HepG2 (cell line): ENCODE measurements around the gene TMEM107. TPM values are rescaled to one million over a fixed set of nuclear protein-coding genes. Genes with fewer than 3 reads are reported as not detected.

Experiments
- ATAC-seq: fragments of 200-7000 bp; cut with Tn5 transposase; 3 replicates; pipeline ENCODE4 v1.9.1; 2020; ENCODE audit warnings: mild to moderate bottlenecking, moderate library complexity
- BruUV-seq: library from RNA; stranded (reverse); fragments of 400-500 nt; replicated peaks from 2 replicates; lab custom pipeline; 2021; lab: Mats Ljungman, UMichigan
- CTCF ChIA-PET: fragments of 300-600 bp; formaldehyde crosslinking; extraction: SDS; loops from one replicate; lab custom pipeline; 2021; ENCODE audit warnings: low total read pairs, inconsistent platforms, low intra/inter-chr PET ratio; lab: Yijun Ruan, JAX
- POLR2A ChIA-PET: fragments of 350-600 bp; sonication (Branson Sonifier 250); formaldehyde crosslinking; loops from one replicate; lab custom pipeline; 2020; ENCODE audit warnings: antibody characterized with exemption, inconsistent platforms; lab: Yijun Ruan, JAX
- DNase-seq: peaks from one replicate; pipeline ENCODE4 v3.0.0-alpha.2; 2015; ENCODE audit warnings: low spot score
- FAIRE-seq: peaks from 3 replicates; lab custom pipeline; 2011; peaks lifted over from hg19 to GRCh38; lab: Jason Lieb, UNC
- H2AFZ ChIP-seq: one replicate; pipeline ENCODE4 v1.6.1; 2011; ENCODE audit warnings: low read length, inconsistent platforms
- H3K27ac ChIP-seq: fragments of 300-600 bp; 3 replicates; pipeline ENCODE4 v1.8.0; 2011; ENCODE audit warnings: mixed run types, mild to moderate bottlenecking, mixed read lengths, low read length, inconsistent platforms; ENCODE audit not compliant: insufficient read depth; ENCODE audit errors: extremely low read length
- H3K27me3 ChIP-seq, 2 experiments: fragments of 200-600 bp in 1 of 2; 2 replicates in 1 of 2; 3 replicates in 1 of 2; pipeline versions ENCODE4 v1.6.0 to v1.8.0; 2011; ENCODE audit warnings: low read length in 2 of 2, mild to moderate bottlenecking in 2 of 2, moderate library complexity in 2 of 2, inconsistent platforms in 1 of 2; ENCODE audit not compliant: insufficient read depth in 2 of 2, control insufficient read depth in 1 of 2
- H3K36me3 ChIP-seq, 2 experiments: fragments of 200-600 bp in 1 of 2; replicated peaks in 1 of 2; 2 replicates in 1 of 2; 3 replicates in 1 of 2; pipeline versions ENCODE4 v1.5.1 to v1.8.0; 2011; ENCODE audit warnings: low read length in 2 of 2, inconsistent platforms in 1 of 2; ENCODE audit not compliant: insufficient read depth in 2 of 2, control insufficient read depth in 1 of 2
- H3K4me1 ChIP-seq: 2 replicates; pipeline ENCODE4 v1.5.1; 2012; ENCODE audit warnings: low read length, inconsistent platforms; ENCODE audit not compliant: insufficient read depth
- H3K4me2 ChIP-seq: 2 replicates; pipeline ENCODE4 v1.6.0; 2011; ENCODE audit warnings: low read depth, low read length, inconsistent platforms
- H3K4me3 ChIP-seq, 3 experiments: fragments of 200-600 bp in 1 of 3; sonication (generic), shearing (Covaris generic) in 1 of 3; replicated peaks in 1 of 3; 2 replicates each; pipeline ENCODE4 v1.5.1; 2011 to 2016; ENCODE audit warnings: low read length in 3 of 3, inconsistent platforms in 2 of 3, low read depth in 2 of 3, mild to moderate bottlenecking in 2 of 3, control low read depth in 1 of 3, mixed read lengths in 1 of 3; ENCODE audit not compliant: insufficient read depth in 1 of 3
- H3K79me2 ChIP-seq: one replicate; pipeline ENCODE4 v1.6.1; 2011; ENCODE audit warnings: low read length, inconsistent platforms; ENCODE audit not compliant: insufficient read depth
- H3K9ac ChIP-seq: 2 replicates; pipeline ENCODE4 v1.6.0; 2011; ENCODE audit warnings: mild to moderate bottlenecking, low read depth, low read length, inconsistent platforms; ENCODE audit not compliant: insufficient read depth
- H3K9me3 ChIP-seq: 2 replicates; pipeline ENCODE4 v1.5.1; 2012; ENCODE audit warnings: mild to moderate bottlenecking, low read length
- H4K20me1 ChIP-seq: 2 replicates; pipeline ENCODE4 v1.6.0; 2011; ENCODE audit warnings: inconsistent platforms, mild to moderate bottlenecking, low read length, moderate library complexity; ENCODE audit not compliant: insufficient read depth
- ARID4A ChIP-seq: sonication (generic); formaldehyde crosslinking; IDR thresholded peaks from 2 replicates; pipeline ENCODE4 v1.5.0; 2020; ENCODE audit warnings: mild to moderate bottlenecking, missing genetic modification reagents, borderline replicate concordance
- DBP ChIP-seq: sonication (generic); formaldehyde crosslinking; IDR thresholded peaks from 2 replicates; pipeline ENCODE4 v1.4.0; 2020; ENCODE audit warnings: missing genetic modification reagents; ENCODE audit errors: not compliant biosample characterization
- FOXA3 ChIP-seq: IDR thresholded peaks from 2 replicates; pipeline ENCODE4 v1.6.1; 2016; ENCODE audit warnings: missing genetic modification reagents, missing compliant biosample characterization
- FOXO4 ChIP-seq: sonication (generic); formaldehyde crosslinking; conservative IDR thresholded peaks from 2 replicates; pipeline ENCODE4 v1.8.1; 2023; ENCODE audit warnings: missing genetic modification reagents
- GZF1 ChIP-seq: sonication (generic); formaldehyde crosslinking; IDR thresholded peaks from 2 replicates; pipeline ENCODE4 v1.5.1; 2020; ENCODE audit warnings: mild to moderate bottlenecking, missing genetic modification reagents
- JUND ChIP-seq: sonication (generic); formaldehyde crosslinking; IDR thresholded peaks from 2 replicates; pipeline ENCODE4 v1.8.0; 2022; ENCODE audit warnings: mild to moderate bottlenecking, missing genetic modification reagents
- KDM5A ChIP-seq: fragments of 200-600 bp; sonication (generic); IDR thresholded peaks from 2 replicates; pipeline ENCODE4 v1.7.0; 2018; ENCODE audit warnings: antibody characterized with exemption, mild to moderate bottlenecking, low read length, borderline replicate concordance
- KLF12 ChIP-seq: sonication (generic); formaldehyde crosslinking; IDR thresholded peaks from 2 replicates; pipeline ENCODE4 v1.4.0; 2020; ENCODE audit warnings: missing genetic modification reagents, borderline replicate concordance
- TEAD3 ChIP-seq: optimal IDR thresholded peaks from 2 replicates; pipeline ENCODE3; 2016; ENCODE audit warnings: borderline replicate concordance
- TOPORS ChIP-seq: sonication (generic); formaldehyde crosslinking; IDR thresholded peaks from 2 replicates; pipeline ENCODE4 v1.8.0; 2023; ENCODE audit warnings: mild to moderate bottlenecking, missing genetic modification reagents
- WGBS: methylation state at CpG from one replicate; pipeline ENCODE4 v1.1.6; 2017; ENCODE audit warnings: low lambda C conversion rate; 5-methylcytosine and 5-hydroxymethylcytosine counted together
- in situ Hi-C: cut with HindIII; loops from 2 replicates; pipeline ENCODE4 v1.10.0; 2017; ENCODE audit warnings: low pct_unique_long_range_greater_than_20kb; ENCODE audit not compliant: extremely low pct_ligation_motif_present
- intact Hi-C: fragments of 100-400 bp; cut with micrococcal nuclease; formaldehyde crosslinking; loops from one replicate; pipeline ENCODE4 v1.10.0; 2022; ENCODE audit not compliant: unreplicated experiment
- polyA plus RNA-seq, 8 experiments: library from polyadenylated mRNA; depleted of rRNA in 3 of 8; stranded (reverse) in 7 of 8; unstranded in 1 of 8; fragments of >200 nt; fragmentation: Illumina TruSeq in 4 of 8; extraction: Trizol in 4 of 8; gene quantifications; 2 replicates each; pipeline versions ENCODE4 v1.2.1 to v1.2.3, GENCODE V29; 2011 to 2016; ENCODE audit warnings: low read depth in 4 of 8, missing spikeins in 1 of 8, mixed read lengths in 1 of 8; ENCODE audit not compliant: insufficient read depth in 1 of 8
- total RNA-seq, 5 experiments: library from RNA; depleted of rRNA; stranded (reverse); fragments of >200 nt; fragmentation: Illumina TruSeq; extraction: Trizol; gene quantifications; 2 replicates each; pipeline ENCODE4 v1.2.3, GENCODE V29; 2016; ENCODE audit warnings: low read depth in 1 of 5
- TF ChIP-seq, protein P1 (sequence below): sonication (generic); formaldehyde crosslinking; IDR thresholded peaks from 2 replicates; pipeline ENCODE4 v1.4.0; 2020; ENCODE audit warnings: low read depth, mild to moderate bottlenecking, missing genetic modification reagents

The TMEM107 gene
- total and polyA plus RNA-seq, 2 of the 13 experiments (the other 11 are each of a cell fraction or from before 2014, with no cell fraction given), result 7.2 to 15.3 TPM

- no peak for TF ChIP-seq FOXO4 (CRISPR knock-in tag)
- no peak for TF ChIP-seq TEAD3
- TF ChIP-seq JUND (CRISPR knock-in tag), result no peak
- TF ChIP-seq KDM5A, result 0 out of 2 replicates have a peak, but pooled peaks have one; percentile 43
- TF ChIP-seq GZF1 (CRISPR knock-in tag), result peak; percentile 100
Measured at GRCh38 chr17:8173871-8174322, 2.3 kb downstream of the TMEM107 start (continued).

GRCh38 chr17:8173056-8173870 is 2.9 kb downstream of the TMEM107 start:
- peak overlapping the region; percentile 97 for H3K27ac ChIP-seq
- H3K9me3 ChIP-seq, result no peaks in the 10 kb centered on the region
- no peaks in the 10 kb centered on the region; a peak in 1 of 5 replicates for H3K27me3 ChIP-seq
- DNase-seq (peak; percentile 98), FAIRE-seq (peak; percentile 64), ATAC-seq (peak; percentile 70)
- peak overlapping the region; percentile 60 to 78 (median 73) for H3K4me3 ChIP-seq
- 1% methylated on average over 21 of the region's 23 CpGs for WGBS
- H2AFZ ChIP-seq, result peak overlapping the region; percentile 44
- in situ Hi-C loops, result no loop called here
- H4K20me1 ChIP-seq, result no peaks in the 10 kb centered on the region
- TSS peak; percentile 100 for BruUV-seq
- ChIA-PET POLR2A (interaction anchor here (0.7 to 4.5 kb wide), 41 partner anchors 9 to 988 kb away, joined by 3 to 160 read pairs (median 5); partner anchors contain the start of genes ALOXE3, ATP1B2, AURKB and BORCS6), CTCF (no interaction called here)
- peak overlapping the region; percentile 93 for H3K9ac ChIP-seq
- intact Hi-C loops, result loop anchor here (1.0 to 2.0 kb wide), 2 partner anchors 34 to 37 kb away; partner anchors contain the start of gene AURKB
- H3K79me2 ChIP-seq, result no peaks in the 10 kb centered on the region
- H3K36me3 ChIP-seq, result no peaks in the 10 kb centered on the region
- H3K4me2 ChIP-seq, result peak overlapping the region; percentile 95
- peaks cover 46% of the 10 kb centered on the region for H3K4me1 ChIP-seq
- TF ChIP-seq KLF12 (CRISPR knock-in tag), result peak; percentile 96
- TF ChIP-seq, protein P1, sequence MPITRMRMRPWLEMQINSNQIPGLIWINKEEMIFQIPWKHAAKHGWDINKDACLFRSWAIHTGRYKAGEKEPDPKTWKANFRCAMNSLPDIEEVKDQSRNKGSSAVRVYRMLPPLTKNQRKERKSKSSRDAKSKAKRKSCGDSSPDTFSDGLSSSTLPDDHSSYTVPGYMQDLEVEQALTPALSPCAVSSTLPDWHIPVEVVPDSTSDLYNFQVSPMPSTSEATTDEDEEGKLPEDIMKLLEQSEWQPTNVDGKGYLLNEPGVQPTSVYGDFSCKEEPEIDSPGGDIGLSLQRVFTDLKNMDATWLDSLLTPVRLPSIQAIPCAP (CRISPR knock-in tag), result no peak
- peak; percentile 92 for TF ChIP-seq TOPORS
- peak; percentile 65; the same call in 1 of the 2 replicates for TF ChIP-seq ARID4A (CRISPR knock-in tag)
- peak; percentile 92 for TF ChIP-seq FOXA3 (CRISPR knock-in tag)
- TF ChIP-seq DBP, result peak; percentile 90
